HG02678 (cell line): Measurements from ENCODE around the gene WDR1.
"Not testable (repeated sequence)": the region's sequence is repeated elsewhere in the genome, so short reads cannot be mapped to it uniquely, and the experiment has no call there.

Experiments used
- ATAC-seq: cut with Tn5 transposase; IDR thresholded peaks from one replicate; pipeline ENCODE4 v1.9.1; 2021; ENCODE audit warnings: mild to moderate bottlenecking, moderate library complexity; ENCODE audit not compliant: unreplicated experiment

Gene WDR1

DNA sequence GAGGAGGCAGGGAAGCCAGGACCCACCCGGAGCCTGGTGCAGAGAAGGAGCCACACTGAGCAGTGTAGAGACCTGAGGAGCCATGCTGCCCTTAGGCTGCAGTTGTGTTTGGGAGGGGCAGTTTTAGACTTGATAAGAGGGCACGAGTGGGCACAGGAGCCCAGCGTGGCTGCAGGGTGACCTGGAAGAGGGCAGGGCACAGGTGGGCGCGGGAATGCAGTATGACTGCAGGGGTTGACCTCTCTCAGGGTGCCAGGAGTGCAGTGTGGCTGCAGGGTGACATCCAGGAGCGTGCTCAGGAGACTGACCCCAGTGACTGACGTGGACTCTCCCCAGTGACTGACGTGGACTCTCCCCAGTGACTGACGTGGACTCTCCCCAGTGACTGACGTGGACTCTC is 14.6 kb upstream of the WDR1 start:
- no peak for ATAC-seq

DNA sequence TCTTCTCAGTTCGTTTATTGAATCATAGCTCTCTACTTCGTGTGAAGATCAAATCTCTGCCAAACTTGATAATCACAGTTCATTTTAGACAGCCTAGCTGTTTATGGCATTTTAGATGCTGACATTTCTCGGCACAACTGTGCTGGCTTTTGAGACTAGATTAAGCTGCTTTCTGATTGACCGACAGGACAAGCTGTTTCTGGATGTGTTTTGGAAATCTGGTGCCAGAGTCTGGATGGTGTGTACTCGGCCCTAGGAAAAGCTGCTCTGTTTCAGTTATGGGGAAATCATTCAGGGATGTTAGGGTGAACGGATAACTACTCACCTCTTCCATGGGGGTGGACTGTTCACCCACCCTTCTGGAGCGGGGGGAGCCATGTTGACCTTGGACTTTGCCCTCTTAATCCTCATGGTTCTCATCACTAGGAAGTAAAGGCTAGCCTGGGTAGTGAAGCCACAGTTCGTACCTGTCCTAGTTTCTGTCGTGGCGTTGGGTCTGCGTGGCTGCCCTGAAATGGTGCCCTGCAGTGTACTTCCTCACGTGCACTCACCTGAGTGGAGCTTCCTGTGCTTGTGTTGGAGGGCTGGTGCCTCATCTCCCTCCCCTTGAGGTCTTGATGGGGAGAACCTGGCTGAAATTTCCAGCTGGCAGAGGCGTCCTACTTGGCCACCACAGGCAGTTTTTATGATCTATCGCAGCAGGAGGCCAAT is 13.7 kb upstream of the WDR1 start:
- ATAC-seq: no peak

DNA sequence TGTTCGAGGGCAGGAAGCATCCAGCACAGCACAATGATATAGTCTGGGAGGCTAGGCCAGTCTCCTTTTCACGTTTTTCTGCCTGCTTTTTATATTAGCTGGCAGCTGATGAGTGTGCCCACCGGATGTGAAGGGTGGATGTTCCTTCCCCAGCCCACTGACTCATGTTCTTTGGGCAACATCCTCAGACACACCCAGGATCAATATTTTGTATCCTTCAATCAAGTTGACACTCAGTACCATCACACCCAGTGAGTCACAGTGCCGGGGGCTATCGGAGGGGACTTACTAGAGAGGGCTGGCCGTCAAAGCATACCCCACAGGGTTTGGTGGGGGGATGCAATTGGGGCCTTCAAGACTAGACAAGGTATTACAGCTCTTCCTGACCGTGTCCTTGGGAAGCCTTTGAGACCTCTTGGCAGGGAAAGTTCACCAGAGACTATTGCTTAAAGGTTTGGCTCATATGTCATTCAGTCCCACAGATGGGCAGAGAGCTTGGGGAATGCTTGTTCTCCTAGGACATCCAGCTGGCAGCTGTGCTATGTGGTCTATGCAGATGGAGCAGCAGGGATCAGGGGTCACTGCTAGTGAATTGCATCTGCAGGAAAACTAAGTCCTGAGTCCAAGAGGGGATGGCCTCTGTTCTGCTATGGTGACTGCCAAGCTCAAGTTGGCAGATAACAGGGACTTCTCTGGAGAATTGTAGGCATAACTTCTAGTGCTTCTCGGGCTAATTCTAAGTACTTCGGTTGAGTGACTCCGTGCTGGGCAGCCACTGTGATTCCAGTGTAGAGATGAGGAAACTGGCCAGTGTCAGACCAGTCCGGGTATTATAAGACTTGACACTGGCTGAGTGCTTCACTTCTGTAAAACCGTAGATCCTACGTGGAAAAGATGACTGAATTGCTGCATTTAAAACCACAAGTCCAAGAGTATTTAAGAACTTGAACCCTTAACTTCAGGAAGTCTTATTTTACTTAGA is 12.9 kb upstream of the WDR1 start:
- no peak for ATAC-seq

DNA sequence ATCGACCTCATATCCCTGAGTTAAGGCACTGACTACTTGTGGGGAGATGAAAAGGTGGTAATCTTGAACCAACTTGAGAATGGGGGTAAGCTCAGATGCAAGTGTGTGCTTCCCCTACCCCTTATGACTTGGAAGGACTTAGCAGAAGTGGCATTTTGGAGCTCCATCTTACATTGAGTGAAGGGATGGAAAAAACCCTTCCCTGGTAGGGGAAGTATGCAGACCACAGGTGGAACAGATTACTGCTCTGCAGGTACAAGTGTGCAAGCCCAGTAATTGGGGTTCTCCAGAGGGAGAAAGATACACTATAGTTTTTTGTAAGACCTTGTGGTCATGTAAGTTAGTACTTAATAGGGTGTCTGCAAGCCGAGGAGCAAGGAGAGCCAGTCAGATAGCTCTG is 12.2 kb upstream of the WDR1 start:
- ATAC-seq: no peak

DNA sequence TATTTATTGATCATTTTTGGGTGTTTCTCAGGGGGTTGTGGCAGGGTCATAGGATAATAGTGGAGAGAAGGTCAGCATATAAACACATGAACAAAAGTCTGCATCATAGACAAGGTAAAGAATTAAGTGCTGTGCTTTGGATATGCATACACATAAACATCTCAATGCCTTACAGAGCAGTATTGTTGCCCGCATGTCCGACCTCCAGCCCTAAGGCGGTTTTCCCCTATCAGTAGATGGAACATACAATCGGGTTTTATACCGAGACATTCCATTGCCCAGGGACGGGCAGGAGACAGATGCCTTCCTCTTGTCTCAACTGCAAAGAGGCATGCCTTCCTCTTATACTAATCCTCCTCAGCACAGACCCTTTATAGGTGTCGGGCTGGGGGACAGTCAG is 10.9 kb upstream of the WDR1 start:
- ATAC-seq: not testable (repeated sequence)

DNA sequence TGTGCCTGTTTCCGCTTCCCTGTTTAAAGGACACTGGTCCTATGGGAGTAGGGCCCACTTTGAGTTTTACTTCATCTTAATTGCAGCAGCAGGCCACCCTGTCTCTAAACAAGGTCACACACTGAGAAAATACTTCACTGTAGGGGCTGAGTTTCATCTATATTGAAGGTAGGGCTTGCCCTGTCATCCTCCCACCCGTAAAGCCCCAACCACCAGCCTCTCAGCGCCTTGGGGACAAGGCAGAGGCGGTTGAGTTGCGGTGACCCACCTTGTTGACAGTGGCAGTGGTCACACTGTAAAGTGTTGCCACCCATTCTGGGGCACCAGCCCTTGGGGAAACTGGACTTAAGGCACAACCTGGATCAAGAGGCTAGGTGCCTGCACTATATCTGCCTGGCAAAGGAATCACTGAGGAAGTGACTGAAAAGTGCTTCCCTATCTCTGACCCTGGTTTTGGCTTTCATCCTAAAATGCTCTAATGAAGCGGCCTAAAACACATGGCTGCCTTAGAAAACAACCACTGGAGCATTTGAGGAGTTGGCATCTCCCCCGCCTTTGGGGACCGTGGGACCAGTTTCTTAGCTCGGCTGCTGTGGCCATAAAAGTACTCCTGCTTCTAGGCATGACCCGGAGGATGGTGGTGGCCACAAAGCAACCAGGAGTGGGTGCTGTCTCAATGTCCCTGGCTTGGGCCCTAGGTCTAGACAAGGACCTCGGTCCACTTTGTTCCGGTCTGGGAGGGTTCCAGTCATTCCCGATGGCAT is 7.8 kb upstream of the WDR1 start:
- ATAC-seq: no peak

DNA sequence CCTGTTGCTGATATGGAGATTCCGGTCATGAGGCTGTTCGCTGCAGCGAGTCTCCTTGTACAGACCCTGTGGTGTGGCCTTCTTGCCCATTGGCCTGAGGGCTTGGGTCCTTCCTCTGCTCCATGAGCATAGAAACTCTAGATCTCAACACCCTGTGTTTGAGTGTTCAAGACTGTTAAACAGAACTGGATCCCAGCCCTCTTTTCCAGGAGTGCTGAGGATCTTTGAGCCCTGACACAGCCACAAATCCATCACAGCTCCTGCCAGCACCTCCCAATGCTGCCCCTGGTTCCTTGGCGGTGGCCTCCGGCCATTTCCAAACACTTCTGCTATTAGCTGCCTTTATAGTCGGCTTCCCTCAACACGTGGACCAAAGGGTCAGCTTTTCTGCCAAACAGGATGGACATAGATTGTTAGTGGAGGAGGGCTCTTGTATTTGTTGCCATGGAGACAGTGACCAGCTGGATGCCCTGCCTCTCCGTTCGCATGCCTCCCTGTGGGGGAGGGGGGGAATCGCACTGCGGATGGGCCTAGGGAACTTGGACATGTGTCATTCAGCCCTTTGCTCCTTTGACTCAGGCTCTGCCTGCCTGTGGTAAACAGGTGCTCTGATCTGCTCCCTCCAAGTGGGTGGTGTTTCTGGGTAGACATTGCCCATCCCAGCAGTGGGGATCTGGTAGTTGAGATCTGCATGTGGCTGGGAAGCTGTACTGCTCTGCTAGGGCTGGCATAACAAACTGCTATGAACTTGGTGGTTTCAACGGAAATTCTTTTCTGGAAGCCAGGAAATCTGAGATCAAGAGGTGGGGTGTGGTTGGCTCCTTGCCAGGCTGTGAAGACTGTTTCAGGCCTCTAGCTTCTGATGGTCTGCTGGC is 6.9 kb upstream of the WDR1 start:
- no peak for ATAC-seq

DNA sequence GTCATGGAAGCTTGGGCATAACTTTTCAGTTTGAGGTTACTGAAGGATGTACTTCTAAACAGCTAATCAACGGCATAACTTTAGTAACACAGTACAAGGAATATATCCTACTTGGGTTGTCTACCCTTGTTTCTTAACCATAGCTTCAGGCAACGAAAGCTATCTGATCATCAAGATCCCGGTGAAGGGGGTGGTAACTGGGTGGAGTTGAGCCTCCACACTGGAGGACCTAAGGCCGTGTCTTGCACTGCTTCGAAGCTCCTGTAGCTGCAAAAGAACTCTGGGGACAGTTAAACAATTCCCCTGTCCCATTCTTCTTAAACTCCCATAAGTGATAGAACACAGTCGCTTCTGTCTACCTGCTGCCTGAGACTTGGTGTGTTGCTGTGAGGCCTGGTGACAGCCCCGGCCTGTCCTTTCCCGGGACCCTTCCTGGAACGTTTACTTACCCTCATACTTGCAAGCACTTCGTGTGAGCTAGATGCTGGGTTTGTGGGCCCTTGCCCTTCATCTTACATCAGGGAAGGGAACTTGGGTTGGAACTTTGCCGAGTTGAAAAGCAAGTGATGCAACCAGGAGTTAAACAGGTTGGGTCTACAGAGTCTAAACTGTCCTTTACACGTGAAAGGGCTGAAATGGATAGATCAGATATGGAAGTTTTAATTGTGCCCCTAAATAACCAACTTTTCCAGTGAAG is 5.8 kb upstream of the WDR1 start:
- no peak for ATAC-seq

DNA sequence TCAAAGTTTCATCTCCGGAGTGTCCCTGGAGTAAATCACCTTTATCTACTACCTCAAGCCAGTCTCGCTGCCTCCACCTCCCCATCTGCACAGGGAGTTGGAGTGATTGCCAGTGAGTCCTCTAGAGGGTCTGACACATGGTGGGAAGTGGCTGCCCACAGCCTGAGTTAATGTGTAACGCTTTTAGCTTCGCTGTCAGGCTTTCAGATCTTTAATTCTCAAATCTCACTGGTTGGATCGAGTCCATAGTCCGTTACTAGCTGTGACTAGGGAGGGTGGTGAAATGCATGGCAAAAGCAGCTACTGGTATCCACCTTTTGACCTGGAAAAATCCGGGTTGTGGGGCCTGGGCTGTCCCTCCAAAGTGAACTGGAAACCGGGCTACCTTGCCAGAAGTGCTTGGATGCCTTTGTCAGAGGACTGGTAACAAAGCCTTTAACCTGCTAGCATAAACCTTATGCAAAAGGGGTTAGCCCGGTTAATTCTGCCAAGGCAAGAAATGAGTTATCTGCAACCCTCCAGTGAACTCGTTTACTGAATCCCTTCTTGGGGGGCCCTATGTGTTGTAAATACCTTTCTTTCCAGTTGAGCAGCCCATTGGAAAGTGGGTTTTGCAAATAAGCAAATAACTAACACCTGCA is 5.1 kb upstream of the WDR1 start:
- ATAC-seq: no peak

DNA sequence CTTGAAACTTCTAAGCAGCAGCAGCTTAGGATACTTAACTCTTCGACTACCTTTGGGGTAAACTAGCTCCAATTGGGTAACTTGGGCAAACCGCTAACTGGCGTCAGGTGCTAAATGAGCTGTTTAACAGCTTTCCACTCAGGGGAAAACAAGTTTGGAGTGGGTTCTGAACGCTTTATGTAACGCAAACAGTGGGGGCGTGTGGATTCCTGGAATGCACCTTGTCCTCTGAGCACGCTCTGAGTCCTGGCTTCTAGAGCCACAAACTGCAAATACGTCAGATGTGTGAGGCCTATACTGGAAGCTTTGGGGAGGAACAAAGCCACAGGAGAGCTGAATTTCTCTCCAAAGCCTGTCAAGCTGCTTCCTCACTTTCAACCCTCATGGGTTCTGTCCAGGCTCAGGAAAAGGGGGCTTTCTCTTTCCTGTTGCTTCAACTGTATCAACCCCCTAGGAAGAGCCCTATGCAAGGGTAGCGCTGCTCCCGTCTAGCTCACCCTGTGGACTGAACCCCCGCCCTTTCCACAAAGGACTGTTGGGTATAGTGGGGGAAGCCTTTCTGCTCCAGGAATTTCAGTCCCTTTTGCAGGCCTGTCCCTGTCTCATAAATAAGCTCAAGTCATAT is 4.5 kb upstream of the WDR1 start:
- no peak for ATAC-seq

DNA sequence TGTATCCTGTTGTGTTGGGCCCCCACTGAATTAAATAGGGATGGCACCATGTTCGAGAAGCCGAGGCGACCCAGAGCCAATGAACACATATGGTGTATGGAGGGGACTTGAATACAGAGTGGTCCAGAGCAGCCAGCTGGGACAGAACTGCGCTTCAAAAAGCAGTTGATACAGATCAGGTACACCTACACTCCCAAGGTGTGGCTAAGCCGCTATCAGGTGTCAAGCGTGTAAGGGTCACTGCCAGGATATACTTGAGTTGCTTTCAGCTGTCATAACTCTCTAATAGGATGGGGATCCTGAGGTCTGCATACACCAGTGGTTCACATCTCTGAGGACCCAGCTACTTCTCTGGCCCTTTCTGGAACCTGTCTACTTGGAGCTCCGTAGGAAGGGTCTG is 3.2 kb upstream of the WDR1 start:
- ATAC-seq: no peak

DNA sequence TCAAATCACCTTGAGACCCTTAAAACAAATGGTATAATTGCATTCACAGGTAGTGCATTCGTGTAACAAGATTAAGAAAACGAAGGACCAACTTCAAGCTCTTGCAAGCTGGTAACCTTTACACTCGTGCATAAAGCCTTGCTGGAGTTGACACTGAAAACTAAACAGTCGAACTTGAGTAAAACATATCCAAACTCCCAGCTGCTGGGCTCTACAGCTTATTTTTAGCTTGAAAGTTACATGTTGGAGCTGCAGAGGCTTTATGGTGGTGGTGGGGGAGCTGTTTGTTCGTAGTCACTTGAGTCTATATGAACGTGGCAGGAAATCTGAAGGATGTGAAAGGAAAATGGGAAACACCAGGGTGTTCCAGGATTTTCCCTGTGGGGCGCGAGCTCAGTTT is 2.7 kb upstream of the WDR1 start:
- ATAC-seq: no peak

DNA sequence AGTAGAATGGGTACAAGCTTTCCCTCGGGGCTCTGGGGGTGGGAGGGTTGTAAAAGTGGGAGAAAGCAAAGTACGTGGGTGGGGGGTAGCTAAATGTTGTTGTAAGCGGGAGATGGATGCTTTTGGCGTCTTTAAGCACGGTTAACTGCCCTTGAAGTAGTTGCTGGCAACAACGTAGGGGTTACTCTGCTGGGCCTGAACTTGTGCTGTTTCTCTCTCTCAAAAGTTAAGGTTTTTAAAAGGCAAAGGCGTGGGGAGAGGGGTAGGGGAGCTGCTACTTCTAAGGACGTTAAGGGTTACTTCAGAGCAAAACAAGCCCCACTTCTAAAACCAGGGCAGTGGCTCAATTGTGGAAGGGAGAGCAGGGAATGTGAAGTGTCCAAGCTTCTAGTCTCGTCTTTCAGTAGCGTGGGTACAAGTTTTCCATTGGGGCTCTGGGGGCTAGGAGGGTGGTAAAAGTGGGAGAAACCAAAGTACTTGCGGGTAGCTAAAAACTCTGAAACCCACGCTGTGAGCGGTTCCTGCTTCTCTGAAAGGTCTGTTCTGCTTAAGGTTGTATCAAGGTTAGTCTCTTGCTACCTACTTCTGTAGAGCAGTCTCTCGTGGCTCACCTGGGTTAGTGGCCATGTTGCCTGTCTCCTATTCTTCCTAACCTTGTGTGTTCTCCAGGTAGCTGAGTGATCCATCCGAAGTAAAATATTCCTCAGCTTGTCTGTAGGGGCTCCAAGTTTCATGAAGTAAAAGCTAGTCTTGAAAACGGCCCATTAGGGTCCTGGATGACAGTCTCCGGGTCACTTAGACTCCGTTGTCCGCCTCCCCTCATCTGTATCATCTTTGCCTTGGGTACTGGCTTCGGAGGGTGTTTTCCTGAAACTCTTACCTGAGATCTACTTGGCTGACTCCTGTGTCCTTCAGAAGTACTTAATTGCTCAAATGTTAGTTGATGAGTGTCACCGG is 1.7 kb upstream of the WDR1 start:
- ATAC-seq: no peak

DNA sequence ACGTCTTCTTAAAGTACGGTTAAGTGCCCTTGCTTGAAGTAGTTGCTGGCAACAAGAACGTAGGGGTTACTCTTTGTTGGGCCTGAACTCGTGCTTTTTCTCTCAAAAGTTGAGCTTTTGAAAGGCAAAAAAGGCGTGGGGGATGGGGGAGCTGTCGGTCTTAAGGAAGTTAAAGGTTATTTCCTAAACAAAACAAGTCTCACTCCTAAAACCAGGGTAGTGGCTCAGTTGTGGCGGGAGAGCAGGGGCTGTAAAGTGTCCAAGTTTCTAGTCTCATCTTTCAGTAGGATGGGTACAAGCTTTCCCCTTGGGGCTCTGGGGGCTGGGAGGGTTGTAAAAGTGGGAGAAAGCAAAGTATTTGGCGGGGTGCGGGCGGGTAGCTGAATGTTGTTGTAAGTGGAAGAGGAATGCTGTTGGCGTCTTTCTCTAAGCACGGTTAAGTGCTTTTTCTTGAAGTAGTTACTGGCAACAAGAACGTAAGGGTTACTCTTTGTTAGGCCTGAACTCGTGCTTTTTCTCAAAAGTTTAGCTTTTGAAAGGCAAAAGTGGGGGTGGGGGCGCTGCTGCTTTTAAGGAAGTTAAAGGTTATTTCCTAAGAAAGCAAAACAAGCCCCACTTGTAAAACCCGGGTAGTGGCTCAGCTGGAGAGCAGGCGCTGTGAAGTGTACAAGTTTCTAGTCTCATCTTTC is 904 bp upstream of the WDR1 start:
- no peak for ATAC-seq

DNA sequence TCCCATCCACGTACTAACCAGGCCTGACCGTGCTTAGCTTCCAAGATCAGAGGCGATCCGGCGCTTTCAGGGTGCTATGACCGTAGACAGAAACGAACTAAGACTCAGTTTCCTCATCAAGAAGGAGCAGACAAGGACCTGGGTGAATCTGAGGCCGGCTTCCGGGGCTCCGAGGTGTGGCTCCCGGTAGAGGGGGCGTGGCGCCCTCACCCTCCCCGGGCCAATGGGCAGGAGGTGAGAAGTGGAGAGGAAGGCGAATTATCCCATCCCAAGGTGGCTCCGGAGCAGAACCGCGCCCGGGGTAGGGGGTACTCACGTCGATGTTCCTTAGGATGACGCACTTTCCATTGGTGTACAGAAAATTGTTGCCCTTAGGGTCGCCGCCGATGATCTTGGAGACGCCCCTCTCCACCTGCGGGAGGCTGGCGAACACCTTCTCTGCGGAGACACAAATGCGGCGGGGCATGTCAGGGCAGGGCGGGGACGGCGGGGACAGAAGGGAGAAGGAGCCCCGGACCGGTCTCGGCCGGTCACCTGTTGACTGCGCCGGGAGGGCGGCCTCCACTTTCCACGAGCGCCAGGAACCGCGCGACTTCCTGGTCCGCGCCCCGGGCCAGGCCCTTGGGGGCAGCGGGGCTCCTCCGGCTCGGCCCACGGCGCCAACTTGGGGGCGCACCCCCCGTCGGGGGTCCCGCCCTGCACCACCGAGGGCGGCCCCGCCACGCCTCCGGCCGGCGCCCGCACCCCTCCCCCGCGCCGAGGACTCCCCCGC is 616 bp downstream of the WDR1 start:
- ATAC-seq: peak; percentile 27

DNA sequence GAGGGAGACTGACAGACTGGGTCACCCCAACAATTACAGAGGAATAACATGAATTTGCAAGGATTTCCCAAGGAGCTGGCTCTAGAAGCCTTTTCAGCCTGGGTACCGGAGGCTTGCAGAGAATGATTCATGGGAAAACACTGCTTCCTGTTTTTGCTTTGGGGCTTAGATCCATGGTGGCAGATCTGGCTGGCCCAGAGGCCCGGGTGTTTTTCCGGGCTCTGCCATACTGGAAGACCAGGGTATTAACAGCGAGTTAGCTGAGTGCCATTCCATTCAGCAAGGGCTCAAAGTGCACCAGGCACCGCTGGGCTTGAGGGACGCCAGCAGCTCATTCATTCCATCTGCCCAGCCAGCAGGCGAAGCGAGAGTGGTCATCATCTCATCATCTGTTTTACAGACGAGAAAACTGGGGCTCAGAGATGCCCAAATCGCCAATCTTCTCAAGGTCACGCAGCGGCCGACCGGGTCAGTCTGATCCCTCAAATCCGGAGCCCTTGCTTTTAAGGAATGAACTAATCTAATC is 1.3 kb downstream of the WDR1 start:
- ATAC-seq: no peak
